Testis (tissue), 3 donors: ENCODE data around the gene SLC36A4. TPM values are rescaled to one million over a fixed set of nuclear protein-coding genes. Genes with fewer than 3 reads are reported as not detected.

Experiments
- DNase-seq: peaks from one replicate; pipeline ENCODE4 v3.0.0-alpha.2; 2019
- H3K27ac ChIP-seq, 2 donors: fragments of 200-600 bp; sonication (generic); one replicate each; pipeline ENCODE4 v1.5.1; 2019
- H3K27me3 ChIP-seq: fragments of 200-600 bp; sonication (generic); one replicate; pipeline ENCODE4 v1.5.1; 2019
- H3K36me3 ChIP-seq: fragments of 200-600 bp; sonication (generic); one replicate; pipeline ENCODE4 v1.5.1; 2017; ENCODE audit warnings: low read depth; ENCODE audit errors: missing control alignments
- H3K4me1 ChIP-seq: fragments of 200-600 bp; sonication (generic); one replicate; pipeline ENCODE4 v1.5.1; 2019
- H3K4me3 ChIP-seq, 2 donors: fragments of 200-600 bp; sonication (generic); one replicate each; pipeline ENCODE4 v1.5.1; 2017 to 2019
- H3K9me3 ChIP-seq: fragments of 200-600 bp; sonication (generic); one replicate; pipeline ENCODE4 v1.5.1; 2017
- POLR2A ChIP-seq: fragments of 450-650 bp; IDR thresholded peaks from one replicate; pipeline ENCODE4 v1.6.1; 2017; ENCODE audit warnings: antibody characterized with exemption, mild to moderate bottlenecking, moderate library complexity
- WGBS, 2 donors: methylation state at CpG; one replicate each; pipeline ENCODE4 v1.1.5; 2018; 5-methylcytosine and 5-hydroxymethylcytosine counted together
- intact Hi-C: fragments of 100-400 bp; cut with DNase I; formaldehyde crosslinking; loops from one replicate; pipeline ENCODE4 v1.15.1; 2023; ENCODE audit warnings: low total_unique reads
- polyA plus RNA-seq: library from polyadenylated mRNA; stranded (reverse); fragments of 350-450 nt; fragmentation: Illumina TruSeq; extraction: RNeasy Lipid Tissue Mini Kit (QIAGEN cat#74804); gene quantifications from one replicate; pipeline ENCODE4 v1.2.3, GENCODE V29; 2014; ENCODE audit warnings: low read depth, low replicate concordance; ENCODE audit not compliant: insufficient read depth
- total RNA-seq, 2 donors: library from RNA; depleted of rRNA; stranded (reverse); fragments of >200 nt; gene quantifications; one replicate each; pipeline ENCODE4 v1.2.3, GENCODE V29; 2016
- TF ChIP-seq, protein P1 (sequence below), 3 experiments: fragments of 450-650 bp in 2 of 3; fragments of 200-600 bp in 1 of 3; sonication (generic) in 1 of 3; IDR thresholded peaks; one replicate each; pipeline ENCODE4 v1.5.1; 2016 to 2019; ENCODE audit warnings: antibody characterized with exemption in 3 of 3, mild to moderate bottlenecking in 2 of 3, moderate library complexity in 1 of 3

The SLC36A4 gene
- total and polyA plus RNA-seq, 3 donors from 2014 or later = 9.3 to 23.5 (median 18.3) TPM

DNA sequence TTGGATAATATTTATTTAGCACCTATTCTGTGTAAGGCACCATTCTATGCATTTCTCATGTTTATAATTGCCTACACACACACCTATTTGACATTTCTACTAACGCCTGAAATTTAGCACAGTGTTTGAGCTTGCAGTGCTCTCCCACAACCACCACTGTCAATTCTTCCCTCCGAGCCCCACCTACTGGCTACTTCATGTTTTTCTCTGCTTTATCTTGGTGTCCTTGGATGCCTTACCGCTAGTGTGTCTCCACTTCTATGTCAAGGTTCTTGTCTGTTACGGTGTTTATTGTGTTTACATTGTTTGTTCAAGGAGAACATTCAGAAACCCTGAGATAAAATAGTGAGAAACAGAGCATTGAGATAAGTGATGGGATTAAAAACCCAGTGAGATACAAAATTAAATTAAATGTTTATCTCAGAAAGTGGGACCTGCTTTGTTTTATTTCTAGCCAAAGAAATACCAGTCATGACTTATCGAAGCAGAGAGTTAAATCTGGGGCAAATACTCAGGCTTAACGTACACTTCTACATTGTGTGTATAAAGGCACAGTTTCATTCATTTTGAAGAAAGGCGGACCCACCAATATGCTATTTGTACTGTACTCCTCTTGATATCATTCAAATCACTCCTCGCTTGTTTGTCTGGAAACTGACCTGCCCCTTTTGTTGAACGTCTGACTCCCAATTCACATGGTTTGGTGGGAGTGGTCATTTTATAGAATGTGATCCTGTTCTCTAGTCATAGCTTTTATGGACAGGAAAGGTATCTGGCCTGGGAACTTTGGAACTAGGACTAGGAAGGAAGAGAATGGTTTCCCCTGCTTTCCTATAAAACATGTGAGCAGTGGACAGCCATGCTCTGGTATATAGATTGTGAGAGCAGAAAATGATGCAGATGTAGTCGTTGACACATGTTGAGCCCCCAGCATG is 39.2 kb upstream of the SLC36A4 start:
- Histone ChIP-seq H3K27me3 (no peaks in the 10 kb centered on the region), H3K4me3 (no peak overlapping the region), H3K9me3 (no peaks in the 10 kb centered on the region), H3K4me1 (peaks cover 9% of the 10 kb centered on the region), H3K27ac (no peak overlapping the region), H3K36me3 (no peaks in the 10 kb centered on the region)
- WGBS, 2 donors = 38 to 44% methylated on average over 10 of the region's 10 CpGs
- intact Hi-C loops = loop anchor here (5.0 to 10.0 kb wide), 2 partner anchors 305 to 408 kb away; partner anchors contain the start of gene SMCO4
- DNase-seq = peak; percentile 64
- TF ChIP-seq POLR2A = no peak
- TF ChIP-seq, protein P1, sequence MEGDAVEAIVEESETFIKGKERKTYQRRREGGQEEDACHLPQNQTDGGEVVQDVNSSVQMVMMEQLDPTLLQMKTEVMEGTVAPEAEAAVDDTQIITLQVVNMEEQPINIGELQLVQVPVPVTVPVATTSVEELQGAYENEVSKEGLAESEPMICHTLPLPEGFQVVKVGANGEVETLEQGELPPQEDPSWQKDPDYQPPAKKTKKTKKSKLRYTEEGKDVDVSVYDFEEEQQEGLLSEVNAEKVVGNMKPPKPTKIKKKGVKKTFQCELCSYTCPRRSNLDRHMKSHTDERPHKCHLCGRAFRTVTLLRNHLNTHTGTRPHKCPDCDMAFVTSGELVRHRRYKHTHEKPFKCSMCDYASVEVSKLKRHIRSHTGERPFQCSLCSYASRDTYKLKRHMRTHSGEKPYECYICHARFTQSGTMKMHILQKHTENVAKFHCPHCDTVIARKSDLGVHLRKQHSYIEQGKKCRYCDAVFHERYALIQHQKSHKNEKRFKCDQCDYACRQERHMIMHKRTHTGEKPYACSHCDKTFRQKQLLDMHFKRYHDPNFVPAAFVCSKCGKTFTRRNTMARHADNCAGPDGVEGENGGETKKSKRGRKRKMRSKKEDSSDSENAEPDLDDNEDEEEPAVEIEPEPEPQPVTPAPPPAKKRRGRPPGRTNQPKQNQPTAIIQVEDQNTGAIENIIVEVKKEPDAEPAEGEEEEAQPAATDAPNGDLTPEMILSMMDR (IDR thresholded peaks at IDR 0.05) = peak; percentile 39 to 73 (median 54)

DNA sequence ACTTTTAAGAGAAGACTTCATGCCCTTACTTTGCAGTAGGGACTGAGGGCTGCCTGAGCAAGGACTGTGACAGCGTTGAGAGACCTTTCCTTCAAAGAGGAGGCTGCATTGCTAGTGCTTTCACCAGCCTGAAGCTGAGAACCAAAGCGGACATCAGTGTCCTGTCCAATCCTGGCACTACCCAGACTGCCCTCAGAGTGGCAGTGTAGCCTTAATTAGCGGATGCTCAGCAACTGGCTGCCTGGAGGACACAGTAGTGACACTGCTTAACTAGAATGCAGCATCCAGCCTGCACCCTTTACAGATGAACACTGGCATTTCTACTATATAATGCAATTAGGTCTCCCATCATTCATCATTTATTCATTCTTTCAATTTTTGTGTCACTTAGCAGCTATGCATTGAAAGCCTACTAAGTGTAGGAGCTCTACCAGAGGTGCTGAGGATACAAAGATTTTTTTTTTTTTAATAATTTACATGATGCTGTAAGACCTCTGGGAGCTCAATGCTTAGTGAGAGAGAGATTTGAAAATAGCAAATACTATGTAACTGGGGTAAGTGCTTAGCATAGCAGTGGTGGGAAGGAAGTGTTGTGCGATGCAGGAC is 36.9 kb upstream of the SLC36A4 start:
- Histone ChIP-seq H3K4me1 (peaks cover 9% of the 10 kb centered on the region), H3K27ac (no peak overlapping the region), H3K27me3 (no peaks in the 10 kb centered on the region), H3K9me3 (no peaks in the 10 kb centered on the region), H3K36me3 (no peaks in the 10 kb centered on the region), H3K4me3 (no peak overlapping the region)
- DNase-seq = peak; percentile 90
- 32 to 50% methylated on average over 4 of the region's 4 CpGs for WGBS, 2 donors
- TF ChIP-seq, protein P1 (IDR thresholded peaks at IDR 0.05) = peak; percentile 71 to 83 (median 80)
- no peak for TF ChIP-seq POLR2A
- intact Hi-C loops = loop anchor here (5.0 to 10.0 kb wide), 2 partner anchors 308 to 410 kb away; partner anchors contain the start of gene SMCO4

DNA sequence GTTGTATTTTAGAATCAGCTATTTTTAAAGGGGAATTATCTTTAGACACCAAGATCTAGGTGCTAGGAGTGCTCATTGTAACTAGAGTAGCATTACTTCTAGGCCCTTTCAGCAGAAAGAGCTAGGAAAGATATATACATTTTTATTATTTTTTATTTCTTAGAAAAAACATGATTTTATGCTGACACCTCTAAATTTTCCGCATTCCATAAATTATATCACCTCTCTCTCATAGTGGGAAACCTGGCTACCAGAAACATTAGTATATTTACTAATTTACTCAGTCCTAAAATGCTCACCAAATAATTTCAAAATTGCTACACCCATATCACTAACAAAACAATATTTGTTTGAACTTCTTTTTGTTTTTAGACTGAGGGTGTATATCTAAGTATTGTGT is 32.1 kb upstream of the SLC36A4 start:
- Histone ChIP-seq H3K36me3 (no peaks in the 10 kb centered on the region), H3K27ac (no peak overlapping the region), H3K9me3 (no peaks in the 10 kb centered on the region), H3K4me3 (no peak overlapping the region), H3K27me3 (no peaks in the 10 kb centered on the region), H3K4me1 (no peaks in the 10 kb centered on the region)
- WGBS, 2 donors = 91 to 93% methylated on average over 1 of the region's 1 CpG
- TF ChIP-seq POLR2A = no peak
- TF ChIP-seq, protein P1 (IDR thresholded peaks at IDR 0.05) = no peak
- no peak for DNase-seq
- intact Hi-C loops = loop anchor here (10.0 kb wide), 2 partner anchors 285 to 415 kb away; no protein-coding TSS in a partner anchor

DNA sequence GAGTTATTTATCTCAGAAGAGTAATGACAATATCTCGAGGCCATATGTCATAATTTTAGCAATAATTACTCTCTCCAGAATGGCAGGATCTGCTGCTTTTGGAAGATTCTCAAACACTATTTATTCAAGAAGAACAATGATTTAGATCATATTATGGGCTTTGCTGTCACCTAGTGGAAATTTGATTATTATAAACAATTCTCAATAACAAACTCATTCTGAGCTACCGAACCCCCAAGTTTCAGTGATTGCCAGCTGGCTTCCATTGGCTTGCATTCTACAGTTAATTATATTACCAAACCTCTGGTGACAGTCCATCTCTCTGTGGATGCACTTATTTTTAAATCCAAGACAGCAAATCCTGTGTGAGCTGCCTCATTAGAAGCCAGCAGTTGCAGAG is 27.9 kb upstream of the SLC36A4 start:
- H3K27me3 ChIP-seq = no peaks in the 10 kb centered on the region
- no peak for DNase-seq
- no peaks in the 10 kb centered on the region for H3K36me3 ChIP-seq
- no peaks in the 10 kb centered on the region for H3K9me3 ChIP-seq
- H3K4me1 ChIP-seq = no peaks in the 10 kb centered on the region
- whole genome bisulfite sequencing, 2 donors = 36 to 43% methylated on average over 2 of the region's 2 CpGs
- no peak overlapping the region for H3K27ac ChIP-seq
- no peak overlapping the region for H3K4me3 ChIP-seq
- no peak for TF ChIP-seq POLR2A
- TF ChIP-seq, protein P1 (IDR thresholded peaks at IDR 0.05) = no peak
- intact Hi-C loops = loop anchor here (10.0 kb wide), 1 partner anchor 281 kb away; no protein-coding TSS in a partner anchor
